PC-9 (cell line): ENCODE results near the gene PDE4D.

Experiments
- CTCF ChIP-seq: fragments of 200-600 bp; sonication (generic); conservative IDR thresholded peaks from 2 replicates; pipeline ENCODE4 v1.6.1; 2017; ENCODE audit warnings: mixed run types, antibody characterized with exemption, mild to moderate bottlenecking, moderate library complexity
- EZH2 ChIP-seq: fragments of 200-600 bp; sonication (generic); IDR thresholded peaks from 2 replicates; pipeline ENCODE4 v1.8.0; 2017; ENCODE audit warnings: antibody characterized with exemption, low read depth

GRCh38 chr5:59066367-59067163 lies 827.0 kb downstream of the PDE4D start:
- no peak for TF ChIP-seq CTCF
- no peak for TF ChIP-seq EZH2
